ENCODE data around the gene SLCO2A1. TPM values are rescaled to one million over a fixed set of nuclear protein-coding genes. Genes with fewer than 3 reads are reported as not detected.

The SLCO2A1 gene
- total and polyA plus RNA-seq, 2 of the 4 experiments (the other 2 are of a cell fraction), result under 0.01 to 1.5 TPM

GRCh38 chr3:133965013-133965570, 64.6 kb downstream of the SLCO2A1 start:
- Histone ChIP-seq H3K4me3 (ENCODE audit: insufficient read depth, low read depth, low read length) (no peak overlapping the region), H3K9me3 (ENCODE audit: control insufficient read depth, insufficient read depth, low read length) (no peaks in the 10 kb centered on the region), H2BK5ac (ENCODE audit: low read depth, low read length, poor library complexity, severe bottlenecking) (no peak overlapping the region), H2AFZ (replicated peaks; ENCODE audit: low read length, poor library complexity) (peak overlapping the region; percentile 5), H2BK15ac (ENCODE audit: low read depth, low read length) (no peak overlapping the region; the same call in 2 of the 3 replicates), H3K23ac (ENCODE audit: low read depth, low read length) (no peak overlapping the region), H2AK9ac (replicated peaks; ENCODE audit: low read depth, low read length, poor library complexity) (no peak overlapping the region), H3K9ac (ENCODE audit: low read depth, low read length) (no peak overlapping the region), H3K14ac (replicated peaks; ENCODE audit: low read depth, low read length) (no peak overlapping the region), H4K8ac (ENCODE audit: low read depth in 2 of 2, low read length in 2 of 2) (no peak overlapping the region), H3K18ac (ENCODE audit: low read depth, low read length) (no peak overlapping the region), H4K91ac (ENCODE audit: insufficient read depth, low read depth, low read length) (no peak overlapping the region), H3K27ac (ENCODE audit: insufficient read depth, low read length) (no peak overlapping the region), H3K4me1 (ENCODE audit: control insufficient read depth, insufficient read depth, low read length) (peaks cover 9% of the 10 kb centered on the region), H2AK5ac (ENCODE audit: low read depth, low read length) (no peak overlapping the region), H2BK20ac (ENCODE audit: low read depth, low read length) (no peak overlapping the region), H3K9me1 (ENCODE audit: insufficient read depth, low read length) (peaks cover 11% of the 10 kb centered on the region; the same call in 1 of the 2 replicates), H3K36me3 (ENCODE audit: control insufficient read depth, insufficient read depth, low read length) (no peaks in the 10 kb centered on the region), H3K4ac (ENCODE audit: low read depth, low read length) (no peak overlapping the region), H3K56ac (ENCODE audit: extremely low read depth, insufficient read depth, low read length) (no peak overlapping the region), H3K4me2 (ENCODE audit: low read depth, low read length) (no peak overlapping the region), H4K20me1 (ENCODE audit: insufficient read depth, low read length) (no peaks in the 10 kb centered on the region), H4K5ac (ENCODE audit: low read depth, low read length) (no peak overlapping the region), H3K79me1 (ENCODE audit: low read depth in 1 of 2, low read length in 2 of 2) (no peaks in the 10 kb centered on the region), H3K27me3 (ENCODE audit: control insufficient read depth, insufficient read depth, low read length) (no peaks in the 10 kb centered on the region), H2BK120ac (ENCODE audit: low read depth, low read length) (no peak overlapping the region)
- intact Hi-C loops (cut with micrococcal nuclease) (no loop called here), dilution Hi-C loops (cut with HindIII; ENCODE audit: low sequenced_read_pairs, unreplicated experiment) (no loop called here), in situ Hi-C loops (cut with MboI; ENCODE audit: low sequenced_read_pairs) (no loop called here)
- ChIA-PET CTCF (interaction anchor here (0.8 kb wide), 1 partner anchor 12 kb away, joined by 4 read pairs; no protein-coding TSS in a partner anchor), POLR2A (ENCODE audit: unreplicated experiment) (interaction anchor here (0.7 kb wide), 1 partner anchor 50 kb away, joined by 4 read pairs; no protein-coding TSS in a partner anchor)
- WGBS, 2 experiments (ENCODE audit: extremely low coverage in 2 of 2, insufficient read length in 1 of 2), result 88% methylated on average over 7 of the region's 12 CpGs; no CpG with 5 or more reads in 1 of the 2 experiments
- DNase-seq (peak; percentile 31), ATAC-seq (ENCODE audit: low read depth) (no peak)
- no TSS peak for BruUV-seq (replicated peaks)
- TF ChIP-seq MAZ (IDR thresholded peaks at IDR 0.05; ENCODE audit: borderline replicate concordance, low read depth, low read length), result no peak
- no peak for TF ChIP-seq RFX5 (IDR thresholded peaks at IDR 0.05; ENCODE audit: low read depth, low read length)
- TF ChIP-seq USF2 (IDR thresholded peaks at IDR 0.05; ENCODE audit: low read depth, low read length), result no peak
- no peak for TF ChIP-seq CEBPB (IDR thresholded peaks at IDR 0.05; ENCODE audit: low read depth, low read length)
